GM21423 (cell line): ENCODE measurements around the gene GIPC3.
A peak's percentile ranks its signal among the peaks of the same experiment; 100 is the strongest.
"Not testable (repeated sequence)": the region's sequence is repeated elsewhere in the genome, so short reads cannot be mapped to it uniquely, and the experiment has no call there.

Experiments
- ATAC-seq: cut with Tn5 transposase; IDR thresholded peaks from one replicate; pipeline ENCODE4 v1.9.1; 2021; ENCODE audit warnings: mild to moderate bottlenecking, moderate library complexity; ENCODE audit not compliant: unreplicated experiment

The GIPC3 gene

DNA sequence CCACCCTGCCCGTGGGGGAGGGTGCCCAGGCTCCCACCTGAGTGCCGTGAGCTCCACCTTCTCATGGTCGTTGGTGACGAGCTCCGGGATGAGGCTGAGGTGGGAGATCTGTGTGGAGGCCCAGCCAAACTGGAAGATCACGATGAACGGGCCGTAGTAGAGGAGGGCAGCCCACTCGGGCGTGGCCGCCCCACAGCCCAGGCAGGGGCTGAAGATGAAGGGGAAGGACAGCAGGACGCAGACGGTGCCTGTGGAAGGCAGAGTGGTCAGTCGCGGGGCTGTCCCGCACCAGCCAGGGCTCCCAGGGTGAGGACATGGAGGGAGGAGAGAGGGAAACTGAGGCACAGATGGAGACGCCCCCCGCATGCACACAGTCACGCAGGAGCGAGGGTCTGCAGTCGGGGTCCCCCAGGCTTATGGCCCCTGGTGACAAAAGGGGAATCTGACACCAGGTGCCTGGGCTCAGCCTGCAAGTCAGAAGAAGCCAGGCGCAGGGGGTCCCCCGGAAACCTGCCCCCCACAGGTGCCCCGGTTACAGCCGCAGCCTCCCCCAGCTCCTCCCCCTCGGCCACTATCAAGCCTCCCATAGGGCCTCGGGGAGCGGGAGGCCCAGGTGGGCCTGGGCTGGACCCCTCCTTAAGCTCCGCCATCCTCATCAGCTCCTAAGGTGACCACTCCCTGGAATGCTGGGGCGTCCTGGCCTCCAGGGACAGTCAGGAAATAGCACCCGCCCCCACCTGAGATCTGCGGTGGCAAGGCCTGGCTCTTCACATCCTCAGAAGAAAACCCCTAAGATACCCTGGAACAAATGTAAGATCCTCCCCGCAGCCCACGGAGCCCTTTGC is 34.1 kb upstream of the GIPC3 start:
- no peak for ATAC-seq

DNA sequence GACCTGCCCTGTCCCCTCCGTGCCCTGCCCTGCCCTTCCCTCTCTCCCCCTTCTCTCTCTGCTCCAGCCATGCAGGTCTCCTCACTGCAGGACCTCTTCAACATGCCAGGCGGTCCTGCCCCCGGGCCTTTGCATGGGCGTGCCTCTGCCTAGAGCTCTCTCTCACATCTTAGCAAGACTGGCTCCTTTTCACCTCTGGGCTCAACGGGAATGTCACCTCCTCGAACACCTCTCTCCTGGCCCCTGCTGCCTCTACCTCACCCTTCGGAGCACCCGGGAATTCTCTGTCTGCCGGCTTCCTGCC is 33.5 kb upstream of the GIPC3 start:
- no peak for ATAC-seq

DNA sequence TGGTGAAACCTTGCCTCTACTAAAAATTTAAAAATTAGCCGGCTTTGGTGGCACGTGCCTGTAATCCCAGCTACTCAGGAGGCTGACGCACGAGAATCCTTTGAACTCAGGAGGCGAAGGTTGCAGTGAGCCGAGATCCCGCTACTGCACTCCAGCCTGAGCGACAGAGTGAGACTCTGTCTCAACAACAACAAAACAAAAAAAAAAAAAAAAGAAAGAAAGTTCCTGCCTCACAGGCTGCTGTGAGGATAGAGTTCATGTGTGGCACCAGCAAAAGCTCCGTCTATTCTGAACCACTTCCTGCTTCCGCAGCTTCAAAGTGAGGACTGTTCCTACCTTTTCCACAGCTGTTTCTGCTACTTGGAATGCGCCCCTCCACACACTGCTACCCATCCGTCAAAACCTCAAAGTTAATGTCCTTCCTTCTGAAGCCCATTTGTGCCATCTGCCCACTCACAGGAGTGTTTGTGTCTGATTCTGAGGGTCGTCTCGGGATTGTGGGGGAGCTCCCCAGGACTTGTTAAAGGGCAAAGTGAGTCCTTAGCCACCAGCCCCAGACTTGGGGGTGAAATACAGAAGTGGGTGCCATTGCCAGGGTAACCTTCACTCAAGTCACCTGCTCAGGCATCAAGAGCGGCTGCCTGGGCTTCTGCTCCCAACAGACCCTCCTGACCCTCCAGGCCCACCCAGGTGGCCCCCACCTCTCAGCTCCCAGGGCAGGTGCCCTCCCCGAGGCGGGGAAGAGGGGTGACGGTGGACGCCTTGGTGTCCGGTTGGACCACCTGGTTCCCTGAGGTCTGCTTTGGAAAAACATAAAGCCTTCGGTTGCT is 30.8 kb upstream of the GIPC3 start:
- no peak for ATAC-seq

DNA sequence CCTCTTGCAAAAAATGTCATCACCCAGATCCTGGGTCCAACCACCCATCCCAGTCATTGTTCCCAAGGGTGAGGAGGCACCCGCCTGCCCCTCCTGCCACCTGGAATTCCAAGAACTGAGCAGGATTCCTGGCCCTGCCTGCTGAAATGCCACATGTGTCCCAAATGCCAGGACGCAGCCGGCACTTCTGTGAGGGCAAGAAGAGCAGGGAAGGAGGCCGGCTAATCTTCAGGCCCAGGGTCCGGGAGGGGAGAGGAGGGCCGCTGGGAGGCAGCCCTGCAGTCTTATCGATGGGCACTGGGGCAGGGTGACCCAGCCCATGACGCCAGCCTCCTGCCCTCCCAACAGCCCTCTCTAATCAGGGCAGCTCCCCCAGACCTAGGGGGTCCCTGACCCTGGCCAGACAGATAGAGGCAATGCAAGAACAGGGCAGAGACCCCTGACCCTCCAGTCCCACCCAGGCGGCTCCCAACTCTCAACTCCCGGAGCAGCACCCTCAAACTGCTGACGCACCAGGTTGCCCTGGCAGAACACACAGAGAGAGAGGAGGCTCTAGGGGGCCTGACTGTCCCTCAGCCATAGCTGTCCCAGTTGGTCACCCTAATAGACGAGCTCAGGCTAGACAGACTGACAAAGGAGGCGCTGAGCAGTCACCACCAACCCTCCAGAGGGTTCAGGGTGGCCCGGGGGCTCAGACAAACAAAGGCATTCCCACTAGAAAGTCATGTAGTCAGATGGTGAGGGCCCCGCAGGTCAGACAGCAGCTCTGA is 29.4 kb upstream of the GIPC3 start:
- no peak for ATAC-seq

DNA sequence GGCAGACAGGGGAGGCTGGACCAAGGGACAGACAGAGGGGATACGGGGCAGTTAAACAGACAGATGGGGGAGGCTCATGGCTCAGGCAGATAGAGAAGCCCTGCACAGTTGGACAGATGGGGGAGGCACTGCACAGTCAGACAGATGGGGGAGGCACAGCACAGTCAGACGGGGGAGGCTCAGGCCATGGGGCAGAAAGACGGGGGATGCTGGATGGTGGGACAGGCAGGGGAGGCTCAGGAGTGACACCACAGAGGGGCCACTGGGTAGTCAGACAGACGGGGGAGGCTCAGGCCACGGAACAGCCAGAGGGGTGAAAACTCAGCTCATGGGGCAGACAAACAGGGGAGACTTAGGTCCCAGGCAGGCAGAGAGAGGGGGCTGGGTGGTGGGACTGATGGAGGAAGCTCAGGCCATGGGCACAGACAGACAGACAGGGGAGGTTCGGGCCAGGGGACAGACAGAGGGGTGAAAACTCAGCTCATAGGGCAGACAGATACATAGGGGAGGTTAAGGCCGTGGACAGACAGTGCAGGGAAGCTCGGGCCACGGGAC is 28.8 kb upstream of the GIPC3 start:
- ATAC-seq: no peak

DNA sequence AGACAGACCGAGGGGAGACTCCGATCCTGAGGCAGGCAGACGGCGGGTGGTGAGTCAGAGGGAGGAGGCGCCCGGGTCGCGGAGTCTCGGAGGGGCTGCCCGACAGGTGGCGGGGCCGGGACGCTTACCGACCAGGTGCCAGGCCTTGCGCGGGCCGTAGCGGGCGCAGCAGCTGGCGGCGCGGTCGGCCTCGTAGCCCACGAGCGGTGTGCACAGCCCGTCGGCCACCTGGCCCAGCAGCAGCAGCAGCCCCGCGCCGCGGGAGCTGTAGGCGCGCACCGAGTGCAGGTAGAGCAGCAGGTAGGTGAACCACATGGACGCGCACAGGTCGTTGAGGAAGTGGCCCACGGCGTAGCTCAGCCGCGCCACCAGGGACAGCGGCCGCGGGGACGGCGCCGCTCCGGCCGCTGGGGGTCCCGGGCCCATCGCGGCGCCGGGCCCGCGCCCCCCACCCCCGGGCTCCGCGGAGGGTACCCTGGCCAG is 28.3 kb upstream of the GIPC3 start:
- peak; percentile 28 for ATAC-seq

DNA sequence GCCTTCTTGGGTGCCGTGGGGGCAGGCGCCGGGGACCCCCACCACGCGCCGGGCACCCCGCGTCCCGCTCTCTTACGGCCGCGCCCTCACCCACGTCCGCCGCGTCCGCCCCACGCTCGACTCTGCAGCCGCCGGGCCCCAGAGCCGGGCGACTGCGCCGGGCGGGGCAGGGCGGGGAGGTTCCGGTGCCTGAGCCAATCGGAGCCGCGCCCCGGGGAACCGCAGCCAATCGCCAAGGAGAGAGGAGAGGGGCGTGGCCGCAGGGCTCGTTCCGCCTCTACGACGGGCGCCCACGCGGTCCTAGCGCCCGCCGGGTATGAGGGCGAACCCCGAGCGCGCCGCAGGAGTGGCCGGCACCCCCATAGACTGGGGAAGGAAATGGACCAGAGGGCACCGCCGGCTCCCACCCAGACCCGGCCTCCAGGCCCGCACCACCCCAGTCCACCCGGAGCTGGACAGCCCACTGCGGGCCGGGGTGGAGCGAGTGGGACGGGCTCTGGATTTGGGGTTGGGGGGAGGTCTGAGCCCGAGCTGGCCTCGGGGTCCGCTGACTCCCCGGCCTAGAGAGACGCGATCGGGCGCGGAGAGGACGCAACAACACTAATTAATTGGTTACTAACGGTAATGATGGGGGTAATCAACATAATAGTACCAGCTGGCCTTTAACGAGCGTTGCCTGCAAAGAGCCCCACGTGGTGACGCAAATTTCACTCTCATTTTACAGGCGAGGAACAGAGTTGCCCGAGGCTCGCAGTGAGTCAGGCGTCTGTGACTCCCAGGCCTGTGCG is 27.6 kb upstream of the GIPC3 start, which contains the start of gene MFSD12:
MFSD12 (minus strand) TSS at position 126 of the 788 bp plus-strand sequence. CDS start 183 bp downstream, outside the sequence.
- ATAC-seq: peak; percentile 69

DNA sequence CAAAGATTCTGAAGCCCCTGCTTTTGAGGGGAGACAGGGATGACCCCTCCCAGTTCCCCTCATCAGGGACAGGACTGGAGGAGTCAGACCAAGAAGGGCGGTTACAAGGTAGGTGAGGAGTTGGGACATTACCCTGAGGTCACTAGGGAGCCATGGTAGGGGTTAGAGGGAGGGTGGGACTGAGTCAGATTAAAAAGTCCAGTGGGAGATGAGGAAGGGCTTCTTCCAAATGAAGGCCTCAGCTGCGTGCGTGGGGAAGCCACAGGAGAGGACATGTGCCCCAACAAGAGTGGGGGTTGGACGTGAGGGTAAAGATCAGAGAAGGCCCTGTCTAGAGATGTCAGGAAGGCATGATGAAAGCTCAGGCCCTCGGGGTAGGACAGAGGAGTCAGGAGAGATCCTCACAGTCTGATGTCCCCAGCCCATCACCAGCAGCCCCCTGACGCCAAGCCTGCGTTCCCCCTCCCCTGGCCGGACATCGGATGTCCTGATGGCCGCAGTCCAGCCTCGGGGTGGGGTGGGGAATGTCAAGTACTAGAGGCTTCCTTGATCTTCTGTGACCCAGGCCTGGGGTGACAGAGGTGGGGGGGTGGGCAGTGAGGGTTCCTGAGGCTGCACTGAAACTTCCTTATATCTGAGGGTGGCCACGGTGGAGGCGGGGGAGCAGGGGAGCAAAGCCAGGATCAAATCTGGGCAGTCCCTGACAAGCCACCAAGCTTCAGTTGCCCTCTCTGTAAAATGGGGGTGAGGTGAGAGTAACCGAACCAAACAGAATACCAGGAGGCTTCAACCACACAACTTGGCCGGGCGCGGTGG is 21.4 kb upstream of the GIPC3 start:
- no peak for ATAC-seq

DNA sequence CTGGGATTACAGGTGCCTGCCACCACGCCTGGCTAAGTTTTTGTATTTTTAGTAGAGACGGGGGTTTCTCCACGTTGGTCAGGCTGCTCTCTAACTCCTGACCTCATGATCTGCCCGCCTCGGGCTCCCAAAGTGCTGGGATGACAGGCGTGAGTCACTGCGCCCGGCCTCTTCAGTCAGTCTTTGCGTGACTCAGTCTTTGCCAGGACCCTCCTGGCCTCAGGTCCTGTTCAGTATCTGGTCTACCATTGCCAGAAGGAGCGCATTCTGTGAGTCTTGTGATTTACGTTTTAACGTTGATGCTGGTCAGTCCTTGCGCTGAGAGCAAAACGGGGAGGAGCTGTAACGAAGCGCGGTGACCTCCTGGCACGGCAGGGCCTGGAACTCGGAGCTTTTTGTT is 20.1 kb upstream of the GIPC3 start:
- ATAC-seq: no peak

DNA sequence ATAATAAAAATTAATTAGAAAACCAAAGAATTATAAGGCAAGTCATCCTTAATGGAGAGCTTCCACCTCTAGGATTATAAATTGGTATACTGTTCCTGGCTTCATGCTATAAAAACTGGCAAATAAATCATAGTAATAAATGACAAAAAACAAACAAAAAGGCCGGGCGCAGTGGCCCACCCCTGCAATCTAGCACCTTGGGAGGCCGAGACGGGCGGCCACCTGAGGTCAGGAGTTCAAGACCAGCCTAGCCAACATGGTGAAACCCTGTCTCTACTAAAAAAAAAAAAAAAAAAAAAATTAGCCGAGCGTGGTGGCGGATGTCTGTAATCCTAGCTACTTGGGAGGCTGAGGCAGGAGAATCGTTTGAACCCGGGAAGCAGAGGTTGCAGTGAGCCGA is 15.2 kb upstream of the GIPC3 start:
- not testable (repeated sequence) for ATAC-seq

DNA sequence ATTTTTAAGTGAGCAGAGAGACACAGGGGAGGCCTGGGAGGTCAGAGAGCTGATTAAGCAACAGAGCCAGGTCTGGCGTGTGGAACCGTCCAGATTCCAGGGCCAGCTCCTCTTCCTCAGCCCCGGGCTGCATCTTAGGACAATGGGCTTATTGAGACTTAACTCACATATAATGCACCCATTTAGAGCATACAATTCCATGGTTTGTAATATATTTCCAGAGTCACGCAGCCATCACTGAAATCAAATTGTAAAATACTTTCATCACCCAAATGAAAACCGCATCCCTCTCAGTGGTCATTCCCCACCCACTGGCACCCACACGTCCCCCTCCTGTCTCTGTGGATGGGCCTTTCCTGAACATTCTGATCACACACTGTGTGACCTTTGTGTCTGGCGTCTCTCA is 14.7 kb upstream of the GIPC3 start:
- ATAC-seq: no peak

DNA sequence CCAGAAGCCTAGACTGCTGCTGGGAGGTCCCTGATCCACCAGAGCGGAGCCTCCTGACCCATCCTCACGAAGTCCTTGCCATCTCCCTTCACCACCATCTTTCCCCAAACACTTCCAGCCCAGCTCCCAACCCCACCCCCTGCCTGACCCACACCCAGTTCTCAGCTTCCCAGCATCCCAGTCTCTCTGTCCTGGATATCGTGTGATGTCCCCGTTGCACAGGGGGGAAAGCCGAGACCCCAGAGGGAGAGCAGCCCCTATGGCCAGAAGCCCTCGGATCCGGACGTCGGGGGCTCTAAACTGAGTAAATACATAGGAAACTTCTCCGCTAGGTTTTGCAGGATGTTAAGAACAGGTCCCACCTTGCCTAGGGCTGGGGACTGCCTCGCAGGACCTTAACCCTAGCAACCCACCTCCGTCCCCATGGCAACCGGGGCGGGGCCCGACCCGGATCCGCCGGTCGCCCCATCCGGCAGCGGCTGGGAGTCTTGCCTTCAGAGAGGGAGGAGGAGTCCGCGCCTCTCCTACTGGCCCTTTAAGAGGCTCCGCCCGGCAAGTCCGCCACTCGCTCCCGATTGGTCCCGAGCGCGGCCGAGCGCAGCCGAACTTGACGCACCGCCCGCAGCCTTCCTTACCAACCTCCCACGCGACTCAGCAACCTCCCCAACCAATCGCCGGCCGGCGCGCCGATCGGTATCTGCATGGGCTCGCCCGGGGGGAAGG is 13.0 kb upstream of the GIPC3 start:
- peak; percentile 90 for ATAC-seq

DNA sequence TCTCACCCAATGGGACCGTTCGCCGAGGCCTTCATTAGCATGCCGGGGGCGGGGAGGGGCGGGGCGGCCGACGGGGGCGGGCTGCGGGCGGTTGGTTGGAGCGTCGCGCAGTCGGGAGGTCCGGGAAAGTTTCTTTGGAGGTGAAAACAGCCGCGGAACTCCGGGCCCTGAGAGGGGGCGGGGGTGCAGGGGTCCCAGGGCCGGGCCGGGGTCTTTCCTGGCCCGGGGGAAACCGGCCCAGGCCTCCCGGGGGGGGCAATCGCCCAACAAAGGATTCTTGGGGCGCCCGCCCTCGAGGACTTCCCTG is 12.5 kb upstream of the GIPC3 start, which contains the start of gene HMG20B:
HMG20B (plus strand) TSS at position 90 of the 307 bp plus-strand sequence. CDS start 366 bp downstream, outside the sequence.
- ATAC-seq: no peak

DNA sequence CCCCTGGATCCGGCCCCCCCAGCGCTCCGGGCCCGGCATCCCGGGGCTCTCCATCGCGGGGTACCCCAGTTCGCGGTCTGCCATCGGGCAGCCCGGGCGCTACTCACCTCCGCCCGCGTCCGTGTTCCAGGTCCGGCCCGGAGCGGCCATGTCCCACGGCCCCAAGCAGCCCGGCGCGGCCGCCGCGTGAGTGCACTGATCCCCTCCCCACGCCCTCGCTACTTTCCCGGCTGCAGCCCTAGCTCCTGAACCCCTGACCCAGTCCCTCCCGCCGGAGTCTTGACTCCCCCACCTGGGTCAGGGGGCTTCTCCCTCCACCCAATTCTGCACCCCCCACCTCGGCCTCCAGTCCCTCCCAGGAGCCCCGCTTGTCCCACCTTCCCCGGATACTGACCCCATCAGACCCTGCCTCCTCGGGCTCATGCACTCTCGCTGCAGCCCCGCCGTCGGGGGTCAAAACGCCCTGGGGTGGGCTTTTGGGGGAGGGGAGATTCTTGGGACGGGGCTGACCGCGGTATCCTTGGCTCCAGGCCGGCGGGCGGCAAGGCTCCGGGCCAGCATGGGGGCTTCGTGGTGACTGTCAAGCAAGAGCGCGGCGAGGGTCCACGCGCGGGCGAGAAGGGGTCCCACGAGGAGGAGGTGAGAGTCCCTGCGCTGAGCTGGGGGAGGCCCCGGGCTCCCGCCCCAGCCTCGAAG is 12.0 kb upstream of the GIPC3 start:
- no peak for ATAC-seq

DNA sequence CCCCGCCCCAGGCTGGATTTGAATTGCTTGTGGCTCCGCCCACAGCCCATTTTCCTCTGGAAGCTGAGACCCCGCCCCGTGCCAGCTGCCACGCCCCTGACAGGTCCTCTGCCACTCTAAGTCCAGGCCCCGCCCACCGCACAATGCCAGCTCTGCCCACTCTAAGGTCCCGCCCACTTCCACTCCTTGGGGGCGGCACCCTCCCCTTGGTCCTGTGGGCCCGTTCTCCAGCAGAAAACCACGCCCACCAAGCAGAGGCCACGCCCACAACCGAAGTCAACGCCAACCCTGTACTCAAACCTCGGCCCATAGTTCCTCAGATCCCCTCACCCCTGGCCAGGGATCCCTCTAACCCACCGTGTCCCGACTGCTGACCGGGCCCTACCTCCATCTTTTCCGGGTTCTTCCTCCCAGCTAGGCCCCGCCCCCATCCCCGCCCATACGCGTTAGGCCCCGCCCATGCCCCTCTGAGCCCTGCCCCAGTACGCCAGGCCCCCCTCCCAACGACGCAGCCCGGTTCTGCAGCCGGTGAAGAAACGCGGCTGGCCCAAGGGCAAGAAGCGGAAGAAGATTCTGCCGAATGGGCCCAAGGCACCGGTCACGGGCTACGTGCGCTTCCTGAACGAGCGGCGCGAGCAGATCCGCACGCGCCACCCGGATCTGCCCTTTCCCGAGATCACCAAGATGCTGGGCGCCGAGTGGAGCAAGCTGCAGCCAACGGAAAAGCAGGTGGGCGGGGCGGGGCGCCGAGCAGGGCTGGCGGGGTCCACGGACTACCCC is 11.2 kb upstream of the GIPC3 start:
- no peak for ATAC-seq

DNA sequence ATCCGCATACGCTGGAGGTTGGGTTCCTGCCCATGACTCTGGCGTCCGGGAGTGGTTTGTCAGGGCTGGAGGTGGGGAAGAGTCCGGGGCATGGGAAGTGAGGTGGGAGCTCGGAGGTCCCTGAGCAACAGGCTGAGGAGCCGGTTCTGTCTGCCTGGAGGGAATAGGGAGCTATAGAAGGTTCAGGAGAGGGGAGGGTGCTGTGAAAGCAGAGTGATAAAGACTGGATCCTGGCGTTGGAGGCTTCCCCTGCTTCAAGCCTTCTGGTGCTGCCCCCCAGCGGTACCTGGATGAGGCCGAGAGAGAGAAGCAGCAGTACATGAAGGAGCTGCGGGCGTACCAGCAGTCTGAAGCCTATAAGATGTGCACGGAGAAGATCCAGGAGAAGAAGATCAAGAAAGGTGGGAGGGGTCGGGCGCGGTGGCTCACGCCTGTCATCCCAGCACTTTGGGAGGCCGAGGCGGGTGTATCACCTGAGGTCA is 10.0 kb upstream of the GIPC3 start:
- no peak for ATAC-seq
